ENCODE data around the gene ITGB7. TPM values are rescaled to one million over a fixed set of nuclear protein-coding genes. Genes with fewer than 3 reads are reported as not detected.

ITGB7 gene
- total and polyA plus RNA-seq, 9 of the 15 experiments (the other 6 are each of a cell fraction or from before 2014, with no cell fraction given), result 0.06 to 2.0 (median 0.67) TPM

DNA sequence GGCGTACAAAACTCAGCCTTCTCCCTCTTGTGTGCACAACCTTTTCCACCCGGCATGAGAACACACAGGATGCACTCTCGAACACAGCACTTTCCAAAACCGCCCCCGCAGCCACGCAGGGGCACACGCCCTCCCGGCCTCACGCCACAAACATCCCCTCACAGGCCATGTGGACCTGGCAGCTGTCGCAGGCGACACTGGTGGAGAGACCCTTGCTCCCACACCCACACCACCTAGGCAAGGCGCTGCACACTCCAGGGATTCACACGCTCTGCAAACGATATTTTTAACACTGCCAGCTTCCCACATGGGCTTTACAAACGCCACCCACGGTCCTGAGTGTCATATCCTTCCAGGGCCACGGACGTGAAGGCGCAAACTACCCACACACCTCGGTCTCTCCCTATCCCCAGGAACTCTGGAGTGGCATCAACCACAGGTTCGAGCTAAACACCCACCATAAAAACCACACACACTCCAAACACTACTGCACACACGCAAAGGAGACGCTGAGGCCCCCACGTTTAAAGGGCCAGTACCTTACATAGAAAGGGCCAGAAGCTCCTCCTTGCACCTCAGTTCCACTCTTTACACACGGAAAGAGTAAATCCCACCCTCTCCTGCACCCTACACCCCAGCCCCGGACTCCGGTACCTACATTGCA lies 12.4 kb upstream of the ITGB7 start (continued):
- TF ChIP-seq ZBTB7A (IDR thresholded peaks at IDR 0.05; ENCODE audit: borderline replicate concordance, control insufficient read depth, low read depth, low read length), result peak; percentile 54; the same call in 1 of the 2 replicates
- TF ChIP-seq, protein P1, sequence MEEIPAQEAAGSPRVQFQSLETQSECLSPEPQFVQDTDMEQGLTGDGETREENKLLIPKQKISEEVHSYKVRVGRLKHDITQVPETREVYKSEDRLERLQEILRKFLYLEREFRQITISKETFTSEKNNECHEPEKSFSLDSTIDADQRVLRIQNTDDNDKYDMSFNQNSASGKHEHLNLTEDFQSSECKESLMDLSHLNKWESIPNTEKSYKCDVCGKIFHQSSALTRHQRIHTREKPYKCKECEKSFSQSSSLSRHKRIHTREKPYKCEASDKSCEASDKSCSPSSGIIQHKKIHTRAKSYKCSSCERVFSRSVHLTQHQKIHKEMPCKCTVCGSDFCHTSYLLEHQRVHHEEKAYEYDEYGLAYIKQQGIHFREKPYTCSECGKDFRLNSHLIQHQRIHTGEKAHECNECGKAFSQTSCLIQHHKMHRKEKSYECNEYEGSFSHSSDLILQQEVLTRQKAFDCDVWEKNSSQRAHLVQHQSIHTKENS (CRISPR knock-in tag; IDR thresholded peaks at IDR 0.05), result no peak
- no peak for TF ChIP-seq SMAD3 (CRISPR knock-in tag; conservative IDR thresholded peaks at IDR 0.05)
- TF ChIP-seq EHMT2 (IDR thresholded peaks at IDR 0.05), result no peak
- TF ChIP-seq, protein P2, sequence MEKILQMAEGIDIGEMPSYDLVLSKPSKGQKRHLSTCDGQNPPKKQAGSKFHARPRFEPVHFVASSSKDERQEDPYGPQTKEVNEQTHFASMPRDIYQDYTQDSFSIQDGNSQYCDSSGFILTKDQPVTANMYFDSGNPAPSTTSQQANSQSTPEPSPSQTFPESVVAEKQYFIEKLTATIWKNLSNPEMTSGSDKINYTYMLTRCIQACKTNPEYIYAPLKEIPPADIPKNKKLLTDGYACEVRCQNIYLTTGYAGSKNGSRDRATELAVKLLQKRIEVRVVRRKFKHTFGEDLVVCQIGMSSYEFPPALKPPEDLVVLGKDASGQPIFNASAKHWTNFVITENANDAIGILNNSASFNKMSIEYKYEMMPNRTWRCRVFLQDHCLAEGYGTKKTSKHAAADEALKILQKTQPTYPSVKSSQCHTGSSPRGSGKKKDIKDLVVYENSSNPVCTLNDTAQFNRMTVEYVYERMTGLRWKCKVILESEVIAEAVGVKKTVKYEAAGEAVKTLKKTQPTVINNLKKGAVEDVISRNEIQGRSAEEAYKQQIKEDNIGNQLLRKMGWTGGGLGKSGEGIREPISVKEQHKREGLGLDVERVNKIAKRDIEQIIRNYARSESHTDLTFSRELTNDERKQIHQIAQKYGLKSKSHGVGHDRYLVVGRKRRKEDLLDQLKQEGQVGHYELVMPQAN (IDR thresholded peaks at IDR 0.05; ENCODE audit: borderline replicate concordance), result peak; percentile 75; the same call in 1 of the 2 replicates
- no peak for TF ChIP-seq ZNF24 (IDR thresholded peaks at IDR 0.05)
- TF ChIP-seq, protein P3, sequence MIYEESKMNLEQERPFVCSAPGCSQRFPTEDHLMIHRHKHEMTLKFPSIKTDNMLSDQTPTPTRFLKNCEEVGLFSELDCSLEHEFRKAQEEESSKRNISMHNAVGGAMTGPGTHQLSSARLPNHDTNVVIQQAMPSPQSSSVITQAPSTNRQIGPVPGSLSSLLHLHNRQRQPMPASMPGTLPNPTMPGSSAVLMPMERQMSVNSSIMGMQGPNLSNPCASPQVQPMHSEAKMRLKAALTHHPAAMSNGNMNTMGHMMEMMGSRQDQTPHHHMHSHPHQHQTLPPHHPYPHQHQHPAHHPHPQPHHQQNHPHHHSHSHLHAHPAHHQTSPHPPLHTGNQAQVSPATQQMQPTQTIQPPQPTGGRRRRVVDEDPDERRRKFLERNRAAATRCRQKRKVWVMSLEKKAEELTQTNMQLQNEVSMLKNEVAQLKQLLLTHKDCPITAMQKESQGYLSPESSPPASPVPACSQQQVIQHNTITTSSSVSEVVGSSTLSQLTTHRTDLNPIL (CRISPR knock-in tag; IDR thresholded peaks at IDR 0.05), result no peak
- TF ChIP-seq ZNF165 (CRISPR knock-in tag; IDR thresholded peaks at IDR 0.05; ENCODE audit: borderline replicate concordance), result no peak
- TF ChIP-seq RB1 (IDR thresholded peaks at IDR 0.05; ENCODE audit: low read depth), result peak; percentile 27; the same call in 1 of the 2 replicates
- TF ChIP-seq, protein P4, sequence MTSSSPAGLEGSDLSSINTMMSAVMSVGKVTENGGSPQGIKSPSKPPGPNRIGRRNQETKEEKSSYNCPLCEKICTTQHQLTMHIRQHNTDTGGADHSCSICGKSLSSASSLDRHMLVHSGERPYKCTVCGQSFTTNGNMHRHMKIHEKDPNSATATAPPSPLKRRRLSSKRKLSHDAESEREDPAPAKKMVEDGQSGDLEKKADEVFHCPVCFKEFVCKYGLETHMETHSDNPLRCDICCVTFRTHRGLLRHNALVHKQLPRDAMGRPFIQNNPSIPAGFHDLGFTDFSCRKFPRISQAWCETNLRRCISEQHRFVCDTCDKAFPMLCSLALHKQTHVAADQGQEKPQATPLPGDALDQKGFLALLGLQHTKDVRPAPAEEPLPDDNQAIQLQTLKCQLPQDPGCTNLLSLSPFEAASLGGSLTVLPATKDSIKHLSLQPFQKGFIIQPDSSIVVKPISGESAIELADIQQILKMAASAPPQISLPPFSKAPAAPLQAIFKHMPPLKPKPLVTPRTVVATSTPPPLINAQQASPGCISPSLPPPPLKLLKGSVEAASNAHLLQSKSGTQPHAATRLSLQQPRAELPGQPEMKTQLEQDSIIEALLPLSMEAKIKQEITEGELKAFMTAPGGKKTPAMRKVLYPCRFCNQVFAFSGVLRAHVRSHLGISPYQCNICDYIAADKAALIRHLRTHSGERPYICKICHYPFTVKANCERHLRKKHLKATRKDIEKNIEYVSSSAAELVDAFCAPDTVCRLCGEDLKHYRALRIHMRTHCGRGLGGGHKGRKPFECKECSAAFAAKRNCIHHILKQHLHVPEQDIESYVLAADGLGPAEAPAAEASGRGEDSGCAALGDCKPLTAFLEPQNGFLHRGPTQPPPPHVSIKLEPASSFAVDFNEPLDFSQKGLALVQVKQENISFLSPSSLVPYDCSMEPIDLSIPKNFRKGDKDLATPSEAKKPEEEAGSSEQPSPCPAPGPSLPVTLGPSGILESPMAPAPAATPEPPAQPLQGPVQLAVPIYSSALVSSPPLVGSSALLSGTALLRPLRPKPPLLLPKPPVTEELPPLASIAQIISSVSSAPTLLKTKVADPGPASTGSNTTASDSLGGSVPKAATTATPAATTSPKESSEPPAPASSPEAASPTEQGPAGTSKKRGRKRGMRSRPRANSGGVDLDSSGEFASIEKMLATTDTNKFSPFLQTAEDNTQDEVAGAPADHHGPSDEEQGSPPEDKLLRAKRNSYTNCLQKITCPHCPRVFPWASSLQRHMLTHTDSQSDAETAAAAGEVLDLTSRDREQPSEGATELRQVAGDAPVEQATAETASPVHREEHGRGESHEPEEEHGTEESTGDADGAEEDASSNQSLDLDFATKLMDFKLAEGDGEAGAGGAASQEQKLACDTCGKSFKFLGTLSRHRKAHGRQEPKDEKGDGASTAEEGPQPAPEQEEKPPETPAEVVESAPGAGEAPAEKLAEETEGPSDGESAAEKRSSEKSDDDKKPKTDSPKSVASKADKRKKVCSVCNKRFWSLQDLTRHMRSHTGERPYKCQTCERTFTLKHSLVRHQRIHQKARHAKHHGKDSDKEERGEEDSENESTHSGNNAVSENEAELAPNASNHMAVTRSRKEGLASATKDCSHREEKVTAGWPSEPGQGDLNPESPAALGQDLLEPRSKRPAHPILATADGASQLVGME (CRISPR knock-in tag; IDR thresholded peaks at IDR 0.05), result no peak
- TF ChIP-seq PHF8 (IDR thresholded peaks at IDR 0.05; ENCODE audit: borderline replicate concordance, low read length), result no peak; the same call in 1 of the 2 replicates
- no peak for TF ChIP-seq CBX1 (IDR thresholded peaks at IDR 0.05; ENCODE audit: low read depth)
- no peak for TF ChIP-seq CHD2 (IDR thresholded peaks at IDR 0.05; ENCODE audit: low read depth, low read length)
- no peak for TF ChIP-seq GATAD2A (IDR thresholded peaks at IDR 0.05)
- no peak for TF ChIP-seq BMI1 (IDR thresholded peaks at IDR 0.05; ENCODE audit: low read length)
- TF ChIP-seq EP400 (IDR thresholded peaks at IDR 0.05), result peak; percentile 59; the same call in 1 of the 2 replicates
- TF ChIP-seq SRSF1 (IDR thresholded peaks at IDR 0.05; ENCODE audit: low read depth, low read length), result no peak
- no peak for TF ChIP-seq ZFP36 (IDR thresholded peaks at IDR 0.05; ENCODE audit: low read depth, low read length, partially characterized antibody)
- 0 out of 2 replicates have a peak, but pooled peaks have one; percentile 47 for TF ChIP-seq KAT7 (CRISPR knock-in tag; IDR thresholded peaks at IDR 0.05; ENCODE audit: borderline replicate concordance)
